Vagina (tissue), 2 donors: ENCODE measurements around the gene ABCA13. TPM values are rescaled to one million over a fixed set of nuclear protein-coding genes. Genes with fewer than 3 reads are reported as not detected.

ENCODE experiments used
- DNase-seq, 2 donors: peaks; one replicate each; pipeline ENCODE4 v3.0.0-alpha.2; 2017; ENCODE audit errors: extremely low spot score in 2 of 2
- H3K27ac ChIP-seq: fragments of 200-600 bp; sonication (generic); one replicate; pipeline ENCODE4 v1.5.1; 2019
- H3K27me3 ChIP-seq: fragments of 200-600 bp; sonication (generic); one replicate; pipeline ENCODE4 v1.5.1; 2019
- H3K36me3 ChIP-seq, 2 donors: fragments of 200-600 bp; sonication (generic); one replicate each; pipeline ENCODE4 v1.5.1; 2017 to 2019
- H3K4me1 ChIP-seq: fragments of 200-600 bp; sonication (generic); one replicate; pipeline ENCODE4 v1.5.1; 2019
- H3K4me3 ChIP-seq, 2 donors: fragments of 200-600 bp; sonication (generic); 1 replicate in 1 of 2; 2 replicates in 1 of 2; pipeline ENCODE4 v1.5.1; 2016 to 2019
- H3K9me3 ChIP-seq: fragments of 200-600 bp; sonication (generic); one replicate; pipeline ENCODE4 v1.5.1; 2019
- POLR2A ChIP-seq, 2 donors: fragments of 450-650 bp; IDR thresholded peaks; one replicate each; pipeline ENCODE4 v1.6.1; 2017; ENCODE audit warnings: antibody characterized with exemption in 2 of 2, mild to moderate bottlenecking in 2 of 2, moderate library complexity in 2 of 2
- POLR2AphosphoS5 ChIP-seq, 2 donors: sonication (generic); formaldehyde crosslinking; IDR thresholded peaks; one replicate each; pipeline ENCODE4 v1.9.0; 2017; ENCODE audit warnings: antibody characterized with exemption in 2 of 2, mild to moderate bottlenecking in 2 of 2, low read depth in 1 of 2; ENCODE audit not compliant: insufficient read depth in 1 of 2
- intact Hi-C: fragments of 100-400 bp; cut with DNase I; formaldehyde crosslinking; loops from one replicate; pipeline ENCODE4 v1.15.1; 2023
- total RNA-seq: library from RNA; depleted of rRNA; stranded (reverse); fragments of >200 nt; gene quantifications from one replicate; pipeline ENCODE4 v1.2.3, GENCODE V29; 2016
- TF ChIP-seq, protein P1 (sequence below), 3 experiments: fragments of 450-650 bp in 2 of 3; fragments of 200-600 bp in 1 of 3; sonication (generic) in 1 of 3; IDR thresholded peaks; one replicate each; pipeline ENCODE4 v1.5.1; 2017 to 2019; ENCODE audit warnings: antibody characterized with exemption in 3 of 3, mild to moderate bottlenecking in 2 of 3, moderate library complexity in 2 of 3

The ABCA13 gene
- total RNA-seq, 1 donor from 2014 or later, result under 0.01 TPM

DNA sequence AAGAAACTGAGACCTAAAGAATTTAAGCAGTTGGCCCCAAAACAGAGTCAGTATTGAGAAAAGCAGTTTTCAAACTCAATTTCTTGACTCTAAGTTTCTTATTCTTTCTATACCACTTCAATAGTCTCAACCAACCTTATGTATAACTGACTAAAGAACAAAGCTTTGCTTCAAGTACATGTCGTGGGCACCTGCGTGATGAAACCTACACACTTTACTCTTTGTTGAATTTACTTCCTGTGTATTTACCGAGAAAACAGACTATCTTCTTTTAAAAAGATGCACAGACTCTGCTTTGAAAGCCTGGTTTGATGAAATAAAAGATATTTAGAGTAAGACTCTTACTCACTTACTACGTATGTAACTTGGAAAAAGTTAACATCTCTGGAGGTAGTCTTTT is 455.9 kb downstream of the ABCA13 start:
- DNase-seq, result no peak
- no peaks in the 10 kb centered on the region for H3K4me1 ChIP-seq
- TF ChIP-seq, protein P1, sequence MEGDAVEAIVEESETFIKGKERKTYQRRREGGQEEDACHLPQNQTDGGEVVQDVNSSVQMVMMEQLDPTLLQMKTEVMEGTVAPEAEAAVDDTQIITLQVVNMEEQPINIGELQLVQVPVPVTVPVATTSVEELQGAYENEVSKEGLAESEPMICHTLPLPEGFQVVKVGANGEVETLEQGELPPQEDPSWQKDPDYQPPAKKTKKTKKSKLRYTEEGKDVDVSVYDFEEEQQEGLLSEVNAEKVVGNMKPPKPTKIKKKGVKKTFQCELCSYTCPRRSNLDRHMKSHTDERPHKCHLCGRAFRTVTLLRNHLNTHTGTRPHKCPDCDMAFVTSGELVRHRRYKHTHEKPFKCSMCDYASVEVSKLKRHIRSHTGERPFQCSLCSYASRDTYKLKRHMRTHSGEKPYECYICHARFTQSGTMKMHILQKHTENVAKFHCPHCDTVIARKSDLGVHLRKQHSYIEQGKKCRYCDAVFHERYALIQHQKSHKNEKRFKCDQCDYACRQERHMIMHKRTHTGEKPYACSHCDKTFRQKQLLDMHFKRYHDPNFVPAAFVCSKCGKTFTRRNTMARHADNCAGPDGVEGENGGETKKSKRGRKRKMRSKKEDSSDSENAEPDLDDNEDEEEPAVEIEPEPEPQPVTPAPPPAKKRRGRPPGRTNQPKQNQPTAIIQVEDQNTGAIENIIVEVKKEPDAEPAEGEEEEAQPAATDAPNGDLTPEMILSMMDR (IDR thresholded peaks at IDR 0.05), result no peak
- TF ChIP-seq POLR2A (IDR thresholded peaks at IDR 0.05) (no peak), POLR2AphosphoS5 (IDR thresholded peaks at IDR 0.05; ENCODE audit: insufficient read depth in 1 of 2, low read depth in 1 of 2) (no peak)
- H3K9me3 ChIP-seq, result no peaks in the 10 kb centered on the region
- no peaks in the 10 kb centered on the region for H3K27me3 ChIP-seq
- no peak overlapping the region for H3K27ac ChIP-seq
- no peaks in the 10 kb centered on the region for H3K36me3 ChIP-seq
- intact Hi-C loops, result no loop called here
- H3K4me3 ChIP-seq, result no peak overlapping the region

DNA sequence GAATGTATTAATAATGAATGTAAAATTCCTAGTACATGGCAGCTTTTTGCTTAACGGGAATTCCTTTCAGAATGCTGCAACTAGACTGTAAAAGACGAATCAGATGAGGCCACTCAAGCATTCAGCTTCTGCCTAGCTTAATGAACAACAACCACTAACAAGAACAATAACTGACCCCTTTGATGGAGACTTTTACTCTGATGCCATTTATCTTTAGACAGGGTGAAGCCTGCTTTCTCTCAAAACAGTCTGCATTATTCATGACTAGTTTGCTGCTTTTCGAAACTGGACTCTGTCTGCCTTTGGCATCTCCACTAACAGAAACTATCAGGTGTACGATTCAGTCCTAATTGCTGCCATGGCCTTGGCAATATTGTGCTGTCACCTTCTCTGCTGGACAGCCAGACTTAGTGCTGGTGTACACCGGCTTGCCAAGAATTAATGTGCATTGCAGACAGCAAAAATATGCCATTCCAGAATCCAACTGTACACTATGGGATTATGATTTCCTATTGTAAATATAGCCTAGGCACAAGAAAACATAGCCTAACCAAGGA is 457.6 kb downstream of the ABCA13 start:
- no peak overlapping the region for H3K4me3 ChIP-seq
- H3K36me3 ChIP-seq, result no peaks in the 10 kb centered on the region
- no peaks in the 10 kb centered on the region for H3K9me3 ChIP-seq
- H3K27me3 ChIP-seq, result no peaks in the 10 kb centered on the region
- TF ChIP-seq POLR2A (IDR thresholded peaks at IDR 0.05) (no peak), POLR2AphosphoS5 (IDR thresholded peaks at IDR 0.05; ENCODE audit: insufficient read depth in 1 of 2, low read depth in 1 of 2) (no peak)
- TF ChIP-seq, protein P1 (IDR thresholded peaks at IDR 0.05), result no peak
- no peak overlapping the region for H3K27ac ChIP-seq
- no peak for DNase-seq
- H3K4me1 ChIP-seq, result no peaks in the 10 kb centered on the region
- intact Hi-C loops, result no loop called here

DNA sequence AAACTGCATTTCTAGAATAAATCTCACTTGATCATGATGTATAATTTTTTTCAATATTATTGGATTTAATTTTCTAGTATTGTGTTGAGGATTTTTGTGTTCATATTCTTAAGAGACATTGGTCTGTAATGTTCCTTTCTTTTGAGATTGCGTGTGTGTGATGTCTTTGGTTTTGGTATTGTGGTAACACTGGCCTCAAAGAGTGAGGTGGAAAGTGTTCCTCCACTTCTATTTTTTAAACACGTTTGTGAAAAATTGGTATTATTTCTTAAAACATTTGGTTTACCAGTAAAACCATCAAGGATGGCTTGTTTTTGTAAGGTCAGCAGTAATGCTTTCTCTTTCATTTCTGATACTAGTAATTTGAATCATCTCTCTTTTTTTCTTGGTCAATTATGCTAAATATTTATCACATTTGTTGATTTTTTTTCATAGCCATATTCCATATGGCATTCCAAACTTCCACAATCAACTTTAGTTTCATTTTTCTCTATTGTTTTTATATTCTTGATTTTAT is 462.9 kb downstream of the ABCA13 start:
- no peak overlapping the region for H3K27ac ChIP-seq
- DNase-seq, result no peak
- no peaks in the 10 kb centered on the region for H3K36me3 ChIP-seq
- H3K4me3 ChIP-seq, result no peak overlapping the region
- no peaks in the 10 kb centered on the region for H3K9me3 ChIP-seq
- H3K27me3 ChIP-seq, result no peaks in the 10 kb centered on the region
- no peak for TF ChIP-seq POLR2AphosphoS5 (IDR thresholded peaks at IDR 0.05; ENCODE audit: insufficient read depth in 1 of 2, low read depth in 1 of 2)
- TF ChIP-seq, protein P1 (IDR thresholded peaks at IDR 0.05), result no peak
- TF ChIP-seq POLR2A (IDR thresholded peaks at IDR 0.05), result no peak
- no peaks in the 10 kb centered on the region for H3K4me1 ChIP-seq
- intact Hi-C loops, result no loop called here

DNA sequence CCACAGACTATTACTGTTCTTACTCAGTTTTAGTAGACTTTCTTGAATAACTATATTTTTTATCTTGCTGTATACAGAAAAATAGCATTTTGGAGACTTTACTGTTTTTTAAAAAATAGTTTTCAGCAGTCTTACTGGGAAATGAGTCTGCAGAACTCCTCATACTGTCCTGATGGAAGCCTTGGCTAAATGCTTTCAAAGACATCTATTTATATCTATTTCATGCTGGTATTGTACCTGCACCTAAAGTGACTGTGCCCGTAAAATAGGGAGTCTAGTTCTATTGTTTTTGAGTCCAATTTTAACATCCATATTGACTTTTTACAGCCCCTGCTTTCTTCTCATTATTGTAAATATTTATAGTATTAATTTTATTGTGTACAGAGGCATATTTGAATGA is 464.5 kb downstream of the ABCA13 start:
- Histone ChIP-seq H3K4me1 (no peaks in the 10 kb centered on the region), H3K36me3 (no peaks in the 10 kb centered on the region), H3K27me3 (no peaks in the 10 kb centered on the region), H3K27ac (no peak overlapping the region), H3K4me3 (no peak overlapping the region), H3K9me3 (no peaks in the 10 kb centered on the region)
- DNase-seq, result no peak
- TF ChIP-seq POLR2A (IDR thresholded peaks at IDR 0.05), result no peak
- no peak for TF ChIP-seq POLR2AphosphoS5 (IDR thresholded peaks at IDR 0.05; ENCODE audit: insufficient read depth in 1 of 2, low read depth in 1 of 2)
- TF ChIP-seq, protein P1 (IDR thresholded peaks at IDR 0.05), result no peak
- intact Hi-C loops, result no loop called here

DNA sequence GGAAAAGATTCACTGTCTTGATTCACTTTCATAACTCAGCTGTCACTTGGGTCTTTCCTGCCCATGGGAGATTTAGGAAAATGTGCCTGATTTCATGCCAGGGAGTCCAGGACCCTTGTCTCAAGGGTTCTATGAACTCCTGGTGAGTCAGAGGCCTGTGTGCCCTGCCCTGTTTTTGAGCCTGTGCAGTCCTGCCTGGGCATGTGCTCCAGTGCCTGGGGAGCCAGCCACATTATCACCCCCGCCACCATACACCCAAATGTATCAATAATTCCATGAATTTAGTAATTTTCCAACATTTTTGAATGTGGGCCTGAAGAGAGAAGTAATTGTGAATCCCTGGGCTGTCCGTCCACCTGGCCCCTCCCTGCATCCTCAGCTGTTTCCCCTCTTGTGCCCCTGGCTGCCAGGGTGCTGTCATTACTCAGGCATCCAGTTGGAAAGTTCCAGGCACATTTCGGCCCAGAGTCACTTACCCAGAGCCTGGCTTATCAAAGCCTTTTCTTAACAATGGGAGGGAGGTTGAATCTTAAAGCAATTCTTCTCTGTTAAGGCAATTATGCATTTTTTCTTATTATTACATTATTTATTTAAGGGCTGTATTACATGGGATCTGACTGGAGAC is 465.2 kb downstream of the ABCA13 start:
- Histone ChIP-seq H3K36me3 (no peaks in the 10 kb centered on the region), H3K27me3 (no peaks in the 10 kb centered on the region), H3K27ac (no peak overlapping the region), H3K4me3 (no peak overlapping the region), H3K9me3 (no peaks in the 10 kb centered on the region), H3K4me1 (no peaks in the 10 kb centered on the region)
- intact Hi-C loops, result no loop called here
- TF ChIP-seq, protein P1 (IDR thresholded peaks at IDR 0.05), result no peak
- TF ChIP-seq POLR2AphosphoS5 (IDR thresholded peaks at IDR 0.05; ENCODE audit: insufficient read depth in 1 of 2, low read depth in 1 of 2), result no peak
- no peak for TF ChIP-seq POLR2A (IDR thresholded peaks at IDR 0.05)
- no peak for DNase-seq
